ENCODE data around the gene RPGR.

The RPGR gene

GRCh38 chrX:38282049-38282448 lies 45.3 kb downstream of the RPGR start:
- Histone ChIP-seq H3K4me3 (replicated peaks; ENCODE audit: insufficient read depth, low read length) (no peak overlapping the region), H3K27me3 (ENCODE audit: insufficient read depth, poor library complexity, severe bottlenecking) (no peaks in the 10 kb centered on the region), H3K27ac (replicated peaks) (no peak overlapping the region)
- DNase-seq (ENCODE audit: low read depth in 1 of 2, low spot score in 1 of 2) = no peak
- no peak for TF ChIP-seq POLR2AphosphoS5 (IDR thresholded peaks at IDR 0.05; ENCODE audit: low read depth)
- TF ChIP-seq, protein P1, sequence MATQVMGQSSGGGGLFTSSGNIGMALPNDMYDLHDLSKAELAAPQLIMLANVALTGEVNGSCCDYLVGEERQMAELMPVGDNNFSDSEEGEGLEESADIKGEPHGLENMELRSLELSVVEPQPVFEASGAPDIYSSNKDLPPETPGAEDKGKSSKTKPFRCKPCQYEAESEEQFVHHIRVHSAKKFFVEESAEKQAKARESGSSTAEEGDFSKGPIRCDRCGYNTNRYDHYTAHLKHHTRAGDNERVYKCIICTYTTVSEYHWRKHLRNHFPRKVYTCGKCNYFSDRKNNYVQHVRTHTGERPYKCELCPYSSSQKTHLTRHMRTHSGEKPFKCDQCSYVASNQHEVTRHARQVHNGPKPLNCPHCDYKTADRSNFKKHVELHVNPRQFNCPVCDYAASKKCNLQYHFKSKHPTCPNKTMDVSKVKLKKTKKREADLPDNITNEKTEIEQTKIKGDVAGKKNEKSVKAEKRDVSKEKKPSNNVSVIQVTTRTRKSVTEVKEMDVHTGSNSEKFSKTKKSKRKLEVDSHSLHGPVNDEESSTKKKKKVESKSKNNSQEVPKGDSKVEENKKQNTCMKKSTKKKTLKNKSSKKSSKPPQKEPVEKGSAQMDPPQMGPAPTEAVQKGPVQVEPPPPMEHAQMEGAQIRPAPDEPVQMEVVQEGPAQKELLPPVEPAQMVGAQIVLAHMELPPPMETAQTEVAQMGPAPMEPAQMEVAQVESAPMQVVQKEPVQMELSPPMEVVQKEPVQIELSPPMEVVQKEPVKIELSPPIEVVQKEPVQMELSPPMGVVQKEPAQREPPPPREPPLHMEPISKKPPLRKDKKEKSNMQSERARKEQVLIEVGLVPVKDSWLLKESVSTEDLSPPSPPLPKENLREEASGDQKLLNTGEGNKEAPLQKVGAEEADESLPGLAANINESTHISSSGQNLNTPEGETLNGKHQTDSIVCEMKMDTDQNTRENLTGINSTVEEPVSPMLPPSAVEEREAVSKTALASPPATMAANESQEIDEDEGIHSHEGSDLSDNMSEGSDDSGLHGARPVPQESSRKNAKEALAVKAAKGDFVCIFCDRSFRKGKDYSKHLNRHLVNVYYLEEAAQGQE (IDR thresholded peaks at IDR 0.05; ENCODE audit: insufficient replicate concordance, low read depth) = no peak
- no peak for TF ChIP-seq SPI1 (IDR thresholded peaks at IDR 0.05; ENCODE audit: borderline replicate concordance, low read depth)
- TF ChIP-seq GABPA (IDR thresholded peaks at IDR 0.05; ENCODE audit: low read depth) = no peak
- TF ChIP-seq, protein P2, sequence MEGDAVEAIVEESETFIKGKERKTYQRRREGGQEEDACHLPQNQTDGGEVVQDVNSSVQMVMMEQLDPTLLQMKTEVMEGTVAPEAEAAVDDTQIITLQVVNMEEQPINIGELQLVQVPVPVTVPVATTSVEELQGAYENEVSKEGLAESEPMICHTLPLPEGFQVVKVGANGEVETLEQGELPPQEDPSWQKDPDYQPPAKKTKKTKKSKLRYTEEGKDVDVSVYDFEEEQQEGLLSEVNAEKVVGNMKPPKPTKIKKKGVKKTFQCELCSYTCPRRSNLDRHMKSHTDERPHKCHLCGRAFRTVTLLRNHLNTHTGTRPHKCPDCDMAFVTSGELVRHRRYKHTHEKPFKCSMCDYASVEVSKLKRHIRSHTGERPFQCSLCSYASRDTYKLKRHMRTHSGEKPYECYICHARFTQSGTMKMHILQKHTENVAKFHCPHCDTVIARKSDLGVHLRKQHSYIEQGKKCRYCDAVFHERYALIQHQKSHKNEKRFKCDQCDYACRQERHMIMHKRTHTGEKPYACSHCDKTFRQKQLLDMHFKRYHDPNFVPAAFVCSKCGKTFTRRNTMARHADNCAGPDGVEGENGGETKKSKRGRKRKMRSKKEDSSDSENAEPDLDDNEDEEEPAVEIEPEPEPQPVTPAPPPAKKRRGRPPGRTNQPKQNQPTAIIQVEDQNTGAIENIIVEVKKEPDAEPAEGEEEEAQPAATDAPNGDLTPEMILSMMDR (IDR thresholded peaks at IDR 0.05; ENCODE audit: insufficient read depth, low read length) = no peak

- H3K4me3 ChIP-seq (replicated peaks; ENCODE audit: insufficient read depth, low read length) = no peak overlapping the region
- no peak overlapping the region for H3K27ac ChIP-seq (replicated peaks)
- DNase-seq (ENCODE audit: low read depth in 1 of 2, low spot score in 1 of 2) = no peak
- H3K27me3 ChIP-seq (ENCODE audit: insufficient read depth, poor library complexity, severe bottlenecking) = no peaks in the 10 kb centered on the region
- TF ChIP-seq, protein P1 (IDR thresholded peaks at IDR 0.05; ENCODE audit: insufficient replicate concordance, low read depth) = no peak
- TF ChIP-seq POLR2AphosphoS5 (IDR thresholded peaks at IDR 0.05; ENCODE audit: low read depth) = no peak
- TF ChIP-seq SPI1 (IDR thresholded peaks at IDR 0.05; ENCODE audit: borderline replicate concordance, low read depth) = no peak
- no peak for TF ChIP-seq GABPA (IDR thresholded peaks at IDR 0.05; ENCODE audit: low read depth)
- TF ChIP-seq, protein P2 (IDR thresholded peaks at IDR 0.05; ENCODE audit: insufficient read depth, low read length) = no peak
Observed at GRCh38 chrX:38279188-38279587, 48.1 kb downstream of the RPGR start.

DNA sequence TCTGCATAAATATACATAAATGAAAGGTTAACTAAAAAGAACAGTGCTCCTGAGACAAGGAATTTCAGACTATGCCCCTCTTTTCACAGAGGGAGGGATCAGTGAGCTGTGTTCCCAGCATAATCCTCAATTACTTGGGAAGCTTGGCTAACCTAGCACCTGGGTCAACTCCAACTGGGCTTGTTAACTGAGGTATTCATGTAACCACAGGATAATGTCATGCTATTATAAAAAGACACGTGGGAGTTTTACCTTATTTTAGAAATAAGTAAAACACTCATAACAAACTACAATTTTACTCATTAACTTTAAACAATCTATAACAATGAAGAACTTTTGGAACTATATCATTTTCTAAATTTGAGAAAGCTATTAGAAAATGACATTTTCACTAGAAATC lies 48.6 kb downstream of the RPGR start:
- Histone ChIP-seq H3K27me3 (ENCODE audit: insufficient read depth, poor library complexity, severe bottlenecking) (no peaks in the 10 kb centered on the region), H3K27ac (replicated peaks) (no peak overlapping the region), H3K4me3 (replicated peaks; ENCODE audit: insufficient read depth, low read length) (no peak overlapping the region)
- no peak for DNase-seq (ENCODE audit: low read depth in 1 of 2, low spot score in 1 of 2)
- TF ChIP-seq GABPA (IDR thresholded peaks at IDR 0.05; ENCODE audit: low read depth) = no peak
- TF ChIP-seq, protein P1 (IDR thresholded peaks at IDR 0.05; ENCODE audit: insufficient replicate concordance, low read depth) = no peak
- TF ChIP-seq SPI1 (IDR thresholded peaks at IDR 0.05; ENCODE audit: borderline replicate concordance, low read depth) = no peak
- TF ChIP-seq, protein P2 (IDR thresholded peaks at IDR 0.05; ENCODE audit: insufficient read depth, low read length) = no peak
- no peak for TF ChIP-seq POLR2AphosphoS5 (IDR thresholded peaks at IDR 0.05; ENCODE audit: low read depth)

All from HL-60 (cell line).